Glomerular visceral epithelial cell (primary cell): ENCODE measurements around the gene ZNF2.
A peak's percentile ranks its signal among the peaks of the same experiment; 100 is the strongest.

ENCODE experiments used
- DNase-seq: peaks from one replicate; pipeline ENCODE4 v3.0.0-alpha.2; 2016; ENCODE audit errors: extremely low spot score

ZNF2 gene

DNA sequence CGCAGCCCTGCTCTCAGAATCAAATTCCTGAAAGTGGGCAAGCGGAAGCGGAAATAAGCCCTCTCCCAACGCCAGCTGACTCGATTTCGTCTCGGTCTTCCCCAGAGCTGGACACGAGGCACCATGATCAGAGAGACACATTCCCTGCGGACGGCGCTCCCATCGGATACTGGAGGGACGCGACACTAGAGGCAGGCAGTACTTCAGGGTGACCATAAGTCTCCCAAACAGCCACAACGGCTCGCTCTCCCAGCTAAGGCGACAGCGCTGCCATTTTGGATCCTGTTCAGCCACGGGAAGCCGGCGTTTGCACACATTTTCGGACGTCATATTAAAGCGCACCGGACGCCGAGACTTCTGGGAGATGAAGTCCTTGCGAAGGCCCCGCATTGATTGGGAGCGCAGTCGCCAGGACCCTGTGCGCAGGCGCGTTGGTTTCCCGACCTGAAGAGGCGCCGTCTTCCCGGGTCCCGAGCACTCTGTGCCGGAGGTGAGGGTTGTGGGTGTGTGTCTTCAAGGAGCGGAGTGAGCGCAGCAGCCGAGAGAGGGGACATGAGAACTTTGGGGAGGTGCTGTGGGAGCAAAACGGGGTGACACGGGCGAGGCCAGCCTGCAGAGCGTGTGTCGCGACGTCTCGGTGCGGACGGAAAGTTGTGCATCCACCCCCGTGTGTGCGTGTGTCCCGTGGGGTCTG lies at the start of gene ZNF2:
ZNF2 (plus strand) TSS at position 439 of the 694 bp plus-strand sequence. CDS start 10,418 bp downstream, outside the sequence.
- DNase-seq = peak; percentile 98

GRCh38 chr2:95121093-95121406 lies 44.6 kb upstream of the ZNF2 start:
- DNase-seq = no peak

- peak; percentile 80 for DNase-seq
Observed at GRCh38 chr2:95121407-95122196, 44.0 kb upstream of the ZNF2 start, which contains the start of gene MRPS5. MRPS5 (minus strand) TSS chr2:95121808; CDS start chr2:95121791, 17 bp downstream.

GRCh38 chr2:95122197-95122551 lies 43.4 kb upstream of the ZNF2 start:
- DNase-seq = no peak

GRCh38 chr2:95138702-95139101 lies 26.9 kb upstream of the ZNF2 start:
- no peak for DNase-seq

GRCh38 chr2:95143838-95144237 lies 21.8 kb upstream of the ZNF2 start:
- no peak for DNase-seq

GRCh38 chr2:95149397-95149984 lies 16.1 kb upstream of the ZNF2 start:
- DNase-seq = no peak

DNA sequence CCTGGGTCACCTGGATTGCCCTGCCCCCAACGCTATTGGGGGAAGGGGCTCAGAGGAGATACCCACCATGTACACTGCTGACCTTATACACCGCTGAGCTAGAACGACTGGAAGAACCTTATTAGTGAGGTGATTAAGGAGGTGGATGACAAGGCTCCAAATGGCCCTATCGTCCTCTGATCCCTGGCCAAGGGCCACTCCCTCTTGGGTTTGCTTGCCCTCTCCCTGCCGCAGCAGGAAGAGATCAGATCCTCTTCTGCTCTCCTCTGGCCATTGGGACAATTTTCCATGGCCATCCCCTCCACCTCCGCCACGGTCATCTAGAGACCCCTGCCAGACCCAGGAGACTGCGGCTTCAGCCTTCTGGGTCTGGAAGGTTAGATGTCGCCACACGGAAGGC lies 7.2 kb upstream of the ZNF2 start:
- DNase-seq = no peak

DNA sequence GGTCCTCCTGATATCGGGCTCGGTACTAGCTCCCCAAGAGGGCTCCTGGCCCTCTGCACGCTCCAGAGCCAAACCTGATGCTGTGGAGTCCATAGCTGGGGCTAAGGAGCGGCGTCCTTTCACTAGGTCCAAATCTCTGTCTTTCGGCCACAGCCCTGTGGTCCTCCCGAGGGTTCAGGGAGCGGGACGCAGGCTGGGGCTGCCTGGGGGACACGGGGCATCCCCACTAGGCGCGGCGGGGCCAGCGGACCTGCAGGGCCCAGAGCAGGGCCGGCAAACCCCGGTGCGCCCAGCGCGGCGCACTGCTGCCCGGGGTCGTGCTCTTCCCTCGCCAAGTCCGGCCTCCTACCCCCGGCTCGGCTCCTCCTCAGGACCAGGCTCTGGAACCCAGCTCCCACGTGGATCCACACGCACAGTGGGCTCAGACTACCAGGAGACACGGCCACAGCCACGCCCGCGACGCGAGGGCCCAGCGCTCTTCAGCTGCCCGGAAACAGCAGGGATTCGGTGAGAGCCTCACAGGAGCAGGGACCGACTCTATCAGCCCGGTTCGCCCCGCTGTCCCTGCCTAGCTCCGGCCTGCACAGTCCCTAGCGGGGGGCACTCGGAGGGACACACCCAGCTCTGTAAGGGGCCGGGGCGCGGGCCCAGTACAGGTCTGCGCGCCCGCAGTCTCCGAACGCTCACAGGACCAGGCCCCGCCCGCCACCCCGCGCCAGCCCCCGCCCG lies 6.6 kb upstream of the ZNF2 start:
- DNase-seq = peak; percentile 28

GRCh38 chr2:95159690-95160449 lies 5.7 kb upstream of the ZNF2 start, which contains the start of gene ZNF514:
ZNF514 (minus strand) TSS chr2:95159848; CDS start chr2:95153253, 6,595 bp downstream.
- peak; percentile 65 for DNase-seq

DNA sequence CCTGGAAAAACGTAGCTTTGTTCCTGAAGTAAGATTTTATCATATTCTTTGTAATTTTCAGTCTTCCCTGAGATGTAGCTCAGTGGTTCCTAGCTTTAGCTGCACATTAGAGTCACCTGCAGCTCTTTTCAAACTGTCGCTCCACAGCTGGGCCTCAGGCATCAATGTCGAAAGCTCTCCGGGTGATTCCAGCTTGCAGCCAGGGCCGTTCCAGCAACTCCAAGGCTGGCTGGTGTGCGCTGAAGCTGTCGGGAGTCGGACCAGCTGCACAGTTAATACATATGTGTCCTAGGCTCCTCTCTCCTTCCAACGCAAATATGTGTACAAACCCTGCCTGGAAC lies 609 bp upstream of the ZNF2 start:
- DNase-seq = no peak

GRCh38 chr2:95166065-95166763 lies 605 bp downstream of the ZNF2 start:
- DNase-seq = peak; percentile 8

- no peak for DNase-seq
Observed at GRCh38 chr2:95171902-95172301, 6.3 kb downstream of the ZNF2 start.

- DNase-seq = no peak
Observed at GRCh38 chr2:95174031-95174542, 8.5 kb downstream of the ZNF2 start.

DNA sequence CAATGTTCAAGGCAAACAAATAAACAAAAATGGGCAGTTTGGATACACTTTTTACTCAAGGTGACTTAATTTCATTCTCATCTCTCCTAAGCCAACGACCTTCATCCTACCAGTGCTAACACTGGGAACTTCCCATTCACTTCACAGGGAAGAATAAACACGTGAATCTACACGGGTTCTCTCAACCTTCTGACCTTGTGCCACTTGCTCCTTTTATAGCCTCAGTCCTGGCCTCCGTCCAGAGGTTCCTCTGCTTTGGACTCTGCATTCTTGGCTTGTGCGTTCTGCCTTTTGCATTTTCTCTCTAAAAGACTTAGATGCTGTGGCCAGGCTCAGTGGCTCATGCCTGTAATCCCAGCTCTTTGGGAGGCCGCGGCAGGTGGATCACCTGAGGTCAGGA lies 13.8 kb downstream of the ZNF2 start:
- DNase-seq = no peak

DNA sequence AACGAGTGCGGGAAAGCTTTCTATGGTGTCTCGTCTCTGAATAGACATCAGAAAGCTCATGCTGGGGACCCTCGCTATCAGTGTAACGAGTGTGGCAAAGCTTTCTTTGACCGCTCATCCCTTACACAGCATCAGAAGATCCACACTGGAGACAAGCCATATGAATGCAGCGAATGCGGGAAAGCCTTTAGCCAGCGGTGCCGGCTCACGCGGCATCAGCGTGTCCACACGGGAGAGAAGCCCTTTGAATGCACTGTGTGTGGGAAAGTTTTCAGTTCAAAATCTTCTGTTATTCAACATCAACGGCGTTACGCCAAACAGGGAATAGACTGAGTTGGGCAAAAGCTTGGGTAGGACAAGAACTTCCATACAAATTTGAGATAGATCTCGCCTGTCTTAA lies 16.2 kb downstream of the ZNF2 start:
- DNase-seq = no peak

- no peak for DNase-seq
Observed at GRCh38 chr2:95185197-95185596, 19.6 kb downstream of the ZNF2 start.

GRCh38 chr2:95185973-95186372 lies 20.4 kb downstream of the ZNF2 start:
- DNase-seq = no peak

GRCh38 chr2:95192956-95193355 lies 27.3 kb downstream of the ZNF2 start:
- peak; percentile 12 for DNase-seq

DNA sequence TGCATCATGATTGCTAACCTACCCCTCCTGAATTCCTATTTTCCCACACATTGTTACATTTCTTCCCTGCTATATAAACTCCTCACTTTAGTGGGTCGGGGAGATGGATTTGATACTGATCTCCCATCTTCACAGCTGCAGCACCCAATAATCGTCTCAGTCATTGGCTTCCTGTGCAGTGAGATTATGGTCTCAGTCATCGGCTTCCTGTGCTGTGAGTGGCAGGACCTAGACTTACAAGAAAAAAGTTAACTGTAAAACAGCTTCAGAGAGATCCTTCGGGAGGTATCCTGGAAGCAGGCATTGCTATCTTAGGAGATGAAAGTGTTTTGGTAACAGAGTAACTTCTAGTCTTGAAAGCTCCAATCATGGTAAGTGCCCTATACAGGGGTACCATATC lies 38.3 kb downstream of the ZNF2 start:
- no peak for DNase-seq

DNA sequence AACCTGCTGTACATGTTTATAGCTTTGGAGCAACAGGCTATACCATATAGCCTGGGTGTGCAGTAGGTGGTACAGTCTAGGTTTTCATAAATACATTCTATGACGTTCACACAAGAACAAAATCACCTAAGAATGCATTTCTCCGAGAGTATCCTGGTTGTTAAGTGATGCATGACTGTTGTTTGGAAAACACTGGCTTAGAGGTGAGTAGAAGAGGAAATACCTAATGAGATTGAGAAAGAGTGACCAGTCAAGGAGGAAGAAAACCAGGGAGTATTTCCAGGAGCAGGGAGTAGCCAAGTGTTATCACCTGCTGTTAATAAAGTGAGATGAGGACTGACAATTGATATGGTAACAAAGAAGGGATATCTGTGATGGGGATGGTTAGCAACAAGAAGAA lies 38.8 kb downstream of the ZNF2 start:
- DNase-seq = no peak
